Measurements from ENCODE around the gene ADGRG6. TPM values are rescaled to one million over a fixed set of nuclear protein-coding genes. Genes with fewer than 3 reads are reported as not detected.

Gene ADGRG6
- total and polyA plus RNA-seq, 10 donors = 0.24 to 29.0 (median 15.4) TPM

- DNase-seq = no peak
- no peaks in the 10 kb centered on the region for H3K9me3 ChIP-seq
- WGBS, 5 donors = 80 to 92% (median 85%) methylated on average over 9 of the region's 9 CpGs
Measured at GRCh38 chr6:142367501-142368018, 65.8 kb downstream of the ADGRG6 start.

DNA sequence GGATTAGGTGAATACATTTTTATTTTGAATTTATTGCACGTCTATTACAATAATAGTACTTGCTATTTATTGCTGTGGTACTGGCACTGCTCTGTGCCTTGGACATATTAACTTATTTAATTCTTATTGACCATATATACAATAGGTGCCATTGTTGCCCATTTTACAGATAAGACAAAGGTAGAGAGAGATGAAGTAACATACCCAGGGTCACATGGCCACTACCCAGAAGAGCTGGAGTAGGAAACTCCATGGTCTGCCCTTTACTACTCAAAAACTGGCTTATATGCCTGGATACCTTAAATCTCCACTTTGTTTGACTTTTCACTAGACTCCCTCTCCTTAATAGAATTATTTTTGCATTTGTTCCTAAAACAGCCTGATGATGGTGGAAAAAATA is 67.5 kb downstream of the ADGRG6 start:
- H3K9me3 ChIP-seq = no peaks in the 10 kb centered on the region
- no peak for TF ChIP-seq POLR2A (IDR thresholded peaks at IDR 0.05)
- no peak for TF ChIP-seq POLR2AphosphoS5 (IDR thresholded peaks at IDR 0.05)
- no peak for TF ChIP-seq CTCF (IDR thresholded peaks at IDR 0.05 in 8 of 11, conservative IDR thresholded peaks at IDR 0.05 in 3 of 11)
- intact Hi-C loops (cut with DNase I; ENCODE audit: low total_unique reads) = no loop called here
- DNase-seq = no peak
- 76 to 96% (median 91%) methylated on average over 1 of the region's 1 CpG for WGBS, 5 donors
- no peaks in the 10 kb centered on the region for H3K27me3 ChIP-seq (replicated peaks in 1 of 7)
- no peaks in the 10 kb centered on the region for H3K4me1 ChIP-seq
- H3K36me3 ChIP-seq = no peaks in the 10 kb centered on the region
- no peak overlapping the region for H3K27ac ChIP-seq
- H3K4me3 ChIP-seq = no peak overlapping the region

More at GRCh38 chr6:142367501-142368018, 65.8 kb downstream of the ADGRG6 start:
- no peaks in the 10 kb centered on the region for H3K4me1 ChIP-seq
- no peak for TF ChIP-seq POLR2AphosphoS5 (IDR thresholded peaks at IDR 0.05)
- no peak for TF ChIP-seq CTCF (IDR thresholded peaks at IDR 0.05 in 8 of 11, conservative IDR thresholded peaks at IDR 0.05 in 3 of 11)
- TF ChIP-seq POLR2A (IDR thresholded peaks at IDR 0.05) = no peak
- H3K36me3 ChIP-seq = no peaks in the 10 kb centered on the region
- H3K27me3 ChIP-seq (replicated peaks in 1 of 7) = no peaks in the 10 kb centered on the region
- H3K4me3 ChIP-seq = no peak overlapping the region
- intact Hi-C loops (cut with DNase I; ENCODE audit: low total_unique reads) = no loop called here
- H3K27ac ChIP-seq = no peak overlapping the region

DNA sequence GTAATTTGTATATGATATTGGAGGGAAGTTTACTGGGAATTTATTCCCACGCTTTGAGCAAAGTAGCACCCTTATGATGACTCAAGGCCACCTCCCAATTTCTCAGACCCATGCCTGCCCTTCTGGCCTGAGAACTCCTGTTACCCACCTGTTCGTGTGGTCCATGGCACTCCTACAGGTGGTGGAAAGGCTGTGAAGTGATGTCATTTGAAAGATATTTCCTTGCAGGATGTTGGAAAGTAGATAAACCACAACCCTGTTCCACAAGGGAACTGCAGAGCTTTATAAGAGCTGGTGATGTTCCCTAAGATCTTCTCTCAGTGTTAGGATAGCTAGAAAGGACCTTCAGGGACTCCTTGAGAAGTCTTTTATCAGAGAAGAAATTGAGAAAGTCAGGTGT is 70.5 kb downstream of the ADGRG6 start:
- no peak overlapping the region for H3K27ac ChIP-seq
- H3K27me3 ChIP-seq (replicated peaks in 1 of 7) = no peaks in the 10 kb centered on the region
- TF ChIP-seq CTCF (IDR thresholded peaks at IDR 0.05 in 8 of 11, conservative IDR thresholded peaks at IDR 0.05 in 3 of 11) (no peak), POLR2AphosphoS5 (IDR thresholded peaks at IDR 0.05) (no peak), POLR2A (IDR thresholded peaks at IDR 0.05) (no peak)
- no peak for DNase-seq
- 65 to 82% (median 71%) methylated on average over 2 of the region's 2 CpGs for WGBS, 5 donors
- H3K9me3 ChIP-seq = no peaks in the 10 kb centered on the region
- H3K36me3 ChIP-seq = no peaks in the 10 kb centered on the region
- intact Hi-C loops (cut with DNase I; ENCODE audit: low total_unique reads) = no loop called here
- peaks cover 0 to 11% (median 0%) of the 10 kb centered on the region in 6 donors for H3K4me1 ChIP-seq
- no peak overlapping the region for H3K4me3 ChIP-seq

- DNase-seq = no peak
- Histone ChIP-seq H3K9me3 (no peaks in the 10 kb centered on the region), H3K4me1 (peaks cover 0 to 22% (median 2%) of the 10 kb centered on the region in 6 donors), H3K27me3 (replicated peaks in 1 of 7) (no peaks in the 10 kb centered on the region), H3K27ac (no peak overlapping the region), H3K36me3 (no peaks in the 10 kb centered on the region), H3K4me3 (no peak overlapping the region)
- intact Hi-C loops (cut with DNase I; ENCODE audit: low total_unique reads) = no loop called here
- 88 to 100% (median 94%) methylated on average over 2 of the region's 2 CpGs for WGBS, 5 donors
- no peak for TF ChIP-seq POLR2AphosphoS5 (IDR thresholded peaks at IDR 0.05)
- TF ChIP-seq CTCF (IDR thresholded peaks at IDR 0.05 in 8 of 11, conservative IDR thresholded peaks at IDR 0.05 in 3 of 11) = no peak
- TF ChIP-seq POLR2A (IDR thresholded peaks at IDR 0.05) = no peak
Measured at GRCh38 chr6:142373268-142374090, 71.7 kb downstream of the ADGRG6 start.
